HG02588 (cell line): ENCODE measurements around the gene KLHDC8A.
"Not testable (repeated sequence)": the region's sequence is repeated elsewhere in the genome, so short reads cannot be mapped to it uniquely, and the experiment has no call there.

Source experiments
- ATAC-seq: cut with Tn5 transposase; IDR thresholded peaks from one replicate; pipeline ENCODE4 v1.9.1; 2021; ENCODE audit warnings: mild to moderate bottlenecking, moderate library complexity; ENCODE audit not compliant: unreplicated experiment

The KLHDC8A gene, protein sequence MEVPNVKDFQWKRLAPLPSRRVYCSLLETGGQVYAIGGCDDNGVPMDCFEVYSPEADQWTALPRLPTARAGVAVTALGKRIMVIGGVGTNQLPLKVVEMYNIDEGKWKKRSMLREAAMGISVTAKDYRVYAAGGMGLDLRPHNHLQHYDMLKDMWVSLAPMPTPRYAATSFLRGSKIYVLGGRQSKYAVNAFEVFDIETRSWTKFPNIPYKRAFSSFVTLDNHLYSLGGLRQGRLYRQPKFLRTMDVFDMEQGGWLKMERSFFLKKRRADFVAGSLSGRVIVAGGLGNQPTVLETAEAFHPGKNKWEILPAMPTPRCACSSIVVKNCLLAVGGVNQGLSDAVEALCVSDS

DNA sequence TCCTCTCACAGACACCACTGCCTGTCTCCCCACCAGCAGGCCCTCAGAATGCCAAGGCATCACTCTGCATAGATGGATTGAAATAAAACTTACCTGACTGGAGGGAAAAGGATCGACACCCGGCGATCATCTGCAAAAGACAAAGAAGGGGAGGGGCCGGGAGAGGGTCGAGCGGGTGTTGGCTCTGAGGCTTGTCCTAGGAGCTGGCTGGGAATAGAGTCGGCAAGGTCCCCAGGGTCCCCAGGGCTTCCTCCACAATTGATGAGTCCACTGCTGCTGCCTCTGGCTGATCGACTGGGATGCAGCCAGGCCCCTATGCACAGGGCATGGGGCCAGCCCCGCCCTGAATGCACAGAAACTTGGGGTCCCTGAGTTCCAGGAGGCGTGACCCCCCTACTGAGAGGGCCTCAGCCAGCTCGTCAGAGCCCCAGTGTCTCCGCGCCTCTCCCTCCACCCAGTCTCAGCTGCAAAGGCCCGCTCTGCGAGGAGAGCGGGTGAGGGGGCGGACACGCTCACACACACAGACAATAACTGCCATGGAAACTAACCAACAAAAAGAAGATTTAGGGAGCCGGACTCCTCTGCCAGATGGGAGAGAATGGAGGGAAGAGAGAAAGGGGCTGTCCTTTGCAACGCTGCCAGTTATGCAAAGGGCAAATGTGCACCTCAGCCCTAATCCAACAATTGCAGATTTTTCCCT, at the start of gene KLHDC8A:
Gene KLHDC8A (minus strand): TSS at position 483 of the 700 bp plus-strand sequence. CDS start 13,318 bp downstream, outside the sequence.
- ATAC-seq = no peak

- not testable (repeated sequence) for ATAC-seq
These were observed 49.5 kb upstream of the KLHDC8A start for GRCh38 chr1:205406252-205406651.

DNA sequence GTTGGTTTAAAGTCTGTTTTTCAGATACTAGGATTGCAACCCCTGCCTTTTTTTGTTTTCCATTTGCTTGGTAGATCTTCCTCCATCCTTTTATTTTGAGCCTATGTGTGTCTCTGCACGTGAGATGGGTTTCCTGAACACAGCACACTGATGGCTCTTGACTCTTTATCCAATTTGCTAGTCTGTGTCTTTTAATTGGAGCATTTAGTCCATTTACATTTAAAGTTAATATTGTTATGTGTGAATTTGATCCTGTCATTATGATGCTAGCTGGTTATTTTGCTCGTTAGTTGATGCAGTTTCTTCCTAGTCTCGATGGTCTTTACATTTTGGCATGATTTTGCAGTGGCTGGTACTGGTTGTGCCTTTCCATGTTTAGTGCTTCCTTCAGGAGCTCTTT, 47.8 kb upstream of the KLHDC8A start:
- not testable (repeated sequence) for ATAC-seq

DNA sequence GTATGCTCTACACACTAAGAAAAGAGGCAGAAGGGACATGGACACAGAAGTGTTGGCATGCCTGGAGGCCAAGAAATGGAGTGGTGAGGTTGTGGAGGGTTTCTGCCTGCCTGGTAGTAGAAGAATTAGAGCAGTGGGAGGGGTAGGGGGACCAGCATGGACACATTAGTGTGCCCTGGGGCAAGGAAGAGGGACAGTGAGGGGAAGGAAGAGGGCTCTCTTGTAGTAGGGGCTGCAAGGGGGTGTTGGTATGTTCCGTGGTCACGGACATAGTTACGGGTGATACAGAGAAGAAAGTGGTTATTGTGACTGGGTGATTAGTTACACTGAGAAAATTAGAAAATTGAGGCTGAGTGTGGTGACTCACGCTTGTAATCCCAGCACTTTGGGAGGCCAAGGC, 41.9 kb upstream of the KLHDC8A start:
- no peak for ATAC-seq

- no peak for ATAC-seq
These were observed 40.4 kb upstream of the KLHDC8A start for GRCh38 chr1:205396967-205397616.

- ATAC-seq = no peak
These were observed 38.9 kb upstream of the KLHDC8A start for GRCh38 chr1:205395616-205396015.

GRCh38 chr1:205392650-205393049, 35.9 kb upstream of the KLHDC8A start:
- no peak for ATAC-seq

DNA sequence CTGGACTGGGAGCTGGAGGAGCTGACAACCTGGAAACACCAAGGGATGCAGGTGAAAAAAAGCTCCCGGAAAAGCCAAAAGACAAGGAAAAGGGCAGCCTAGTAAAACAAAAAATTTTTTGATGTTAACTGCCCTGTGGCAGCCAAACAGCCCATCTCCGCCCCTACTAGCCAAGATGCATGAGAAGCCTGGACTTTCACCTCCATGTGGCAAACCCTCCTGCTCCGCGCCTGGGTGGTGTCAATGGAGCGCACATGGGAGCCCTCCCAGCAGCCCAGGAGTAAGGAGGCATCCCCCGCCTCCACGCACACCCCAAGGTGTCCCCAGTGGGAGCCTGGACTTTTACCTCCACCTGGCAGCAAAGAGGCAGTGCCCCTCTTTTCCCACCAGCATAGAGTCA, 34.7 kb upstream of the KLHDC8A start:
- ATAC-seq = no peak

DNA sequence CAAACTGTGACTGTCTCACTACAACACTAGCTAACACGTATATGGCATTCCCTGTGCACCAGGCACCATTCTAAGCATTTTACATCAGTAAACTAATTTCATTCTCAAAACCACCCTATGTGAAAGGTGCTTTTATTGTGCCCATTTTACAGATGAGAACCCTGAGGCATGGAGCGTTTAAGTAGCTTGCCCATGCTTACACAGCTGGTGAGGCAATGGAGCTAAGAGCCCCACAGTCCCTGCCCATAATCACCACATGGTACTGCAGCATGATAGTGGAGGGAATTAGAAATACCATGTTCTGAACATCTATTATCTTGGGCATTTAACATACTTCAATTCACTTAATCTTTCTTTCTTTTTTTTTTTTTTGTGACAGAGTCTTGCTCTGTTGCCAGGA, 31.1 kb upstream of the KLHDC8A start:
- ATAC-seq = no peak

DNA sequence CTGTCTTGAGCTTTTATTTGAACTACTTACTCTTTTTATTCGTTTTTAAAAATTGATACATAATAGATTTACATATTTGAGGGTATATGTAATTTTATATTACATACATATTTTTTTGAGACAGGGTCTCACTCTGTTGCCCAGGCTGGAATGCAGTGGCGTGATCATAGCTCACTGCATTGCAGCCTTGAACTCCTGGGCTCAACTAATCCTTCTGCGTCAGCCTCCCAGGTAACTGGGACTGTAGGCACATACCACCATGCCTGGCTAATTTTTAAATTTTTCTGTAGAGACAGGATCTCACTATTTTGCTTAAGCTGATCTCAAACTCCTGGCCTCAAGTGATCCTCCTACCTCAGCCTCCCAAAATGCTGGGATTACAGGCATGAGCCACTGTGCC, 26.3 kb upstream of the KLHDC8A start:
- not testable (repeated sequence) for ATAC-seq

- ATAC-seq = no peak
These were observed 25.8 kb upstream of the KLHDC8A start for GRCh38 chr1:205382561-205382960.

- no peak for ATAC-seq
These were observed 24.6 kb upstream of the KLHDC8A start for GRCh38 chr1:205381305-205381704.

- ATAC-seq = no peak
These were observed 24.2 kb upstream of the KLHDC8A start for GRCh38 chr1:205380882-205381281.

- ATAC-seq = no peak
These were observed 22.3 kb upstream of the KLHDC8A start for GRCh38 chr1:205379056-205379455.

DNA sequence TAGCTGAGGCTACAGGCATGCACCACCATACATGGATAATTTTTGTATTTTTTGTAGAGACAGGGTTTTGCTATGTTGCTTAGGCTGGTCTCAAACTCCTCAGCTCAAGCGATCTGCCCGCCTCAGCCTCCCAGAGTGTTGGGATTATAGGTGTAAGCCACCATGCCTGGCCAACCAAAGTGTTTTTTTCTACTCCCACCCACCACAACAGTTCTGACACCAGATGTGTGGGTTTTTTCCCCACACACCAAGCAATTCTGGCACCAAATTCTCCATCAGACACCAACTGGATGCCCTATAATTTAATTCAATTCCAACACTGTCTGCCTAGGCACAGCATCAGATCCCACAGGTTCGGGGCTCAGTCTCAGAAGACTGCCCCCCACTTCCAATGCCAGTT, 20.6 kb upstream of the KLHDC8A start:
- no peak for ATAC-seq

- no peak for ATAC-seq
These were observed 20.0 kb upstream of the KLHDC8A start for GRCh38 chr1:205376739-205377138.

DNA sequence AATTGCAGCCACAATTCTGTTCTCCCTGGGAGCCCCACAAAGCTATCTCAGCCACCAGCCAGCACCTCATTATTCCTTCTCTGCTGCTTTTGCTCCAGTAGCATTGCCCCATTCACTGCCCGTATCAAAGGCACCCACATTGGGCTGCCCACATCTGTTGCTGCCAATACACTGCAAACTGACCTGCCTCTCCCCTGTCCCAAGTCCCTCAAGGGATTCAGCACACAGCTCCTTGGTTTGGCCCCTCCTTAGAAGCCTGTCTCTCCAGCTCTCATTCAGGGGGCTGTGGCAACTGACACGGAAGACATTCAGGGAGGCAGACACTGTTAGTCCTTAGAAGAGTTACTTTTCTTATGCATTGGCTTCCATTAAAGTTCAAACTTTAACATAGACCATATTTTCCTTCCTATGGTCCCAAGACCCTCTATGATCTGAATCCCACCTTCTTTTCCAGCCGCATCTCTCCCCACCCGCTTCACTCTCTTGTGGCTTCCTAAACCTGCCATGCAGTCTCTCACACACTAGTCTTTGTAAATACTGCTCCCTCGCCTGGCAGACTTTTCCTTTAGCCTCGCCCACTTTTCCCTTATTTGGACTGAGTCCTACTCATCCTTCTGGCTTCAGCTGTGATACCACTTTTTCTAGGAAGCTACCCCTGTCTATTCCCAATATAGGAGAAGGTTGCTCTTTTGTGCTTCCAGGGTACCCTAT, 19.3 kb upstream of the KLHDC8A start:
- no peak for ATAC-seq

DNA sequence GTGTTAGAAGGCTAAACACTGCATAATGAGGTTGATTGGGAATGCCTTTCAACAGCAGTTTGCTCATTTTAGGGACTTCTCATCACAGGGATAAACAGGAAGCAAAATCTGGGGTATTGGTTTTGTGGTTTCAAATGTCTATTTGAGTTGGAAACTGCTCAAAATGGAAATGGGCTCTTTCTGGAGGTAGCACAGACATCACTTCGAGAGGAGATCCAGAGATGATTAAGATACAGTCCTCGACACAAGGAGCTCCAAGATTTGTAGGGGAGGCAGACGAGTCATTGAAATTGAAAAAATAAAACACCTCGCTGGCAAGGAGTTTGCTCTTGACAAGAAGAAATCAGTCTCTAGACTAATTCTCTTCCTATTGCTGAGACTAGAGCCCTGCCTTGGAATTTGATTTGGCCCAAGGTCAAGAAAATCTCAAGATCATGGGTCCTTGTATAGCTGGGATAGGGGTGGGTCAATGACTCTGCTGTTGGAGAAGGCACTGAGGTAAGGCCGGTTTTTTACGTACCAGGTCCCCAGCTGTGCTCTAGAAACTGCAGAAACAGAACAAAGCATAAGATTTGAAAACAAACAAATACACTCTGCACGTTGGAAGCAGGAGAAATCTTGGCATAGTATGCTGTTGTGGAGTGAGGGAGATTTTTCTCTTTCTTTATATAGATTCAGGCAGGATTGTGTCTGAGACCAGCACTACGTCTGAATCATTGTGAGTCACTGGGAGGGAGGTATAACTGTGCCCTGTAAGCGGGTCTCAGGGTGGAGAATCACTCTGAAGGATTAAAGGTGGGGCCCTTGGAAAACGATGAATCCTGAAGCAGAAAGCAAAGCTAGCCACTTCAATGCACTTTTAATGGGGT, 17.7 kb upstream of the KLHDC8A start:
- ATAC-seq = no peak

- ATAC-seq = no peak
These were observed 17.1 kb upstream of the KLHDC8A start for GRCh38 chr1:205373798-205374175.
